Measurements from ENCODE around the gene BACH2. TPM values are rescaled to one million over a fixed set of nuclear protein-coding genes. Genes with fewer than 3 reads are reported as not detected.

Gene BACH2
- total and polyA plus RNA-seq, 2 experiments from 2014 or later = 1.6 to 5.7 TPM

- Mint-ChIP-seq H3K36me3 (ENCODE audit: low read depth) (no peaks in the 10 kb centered on the region), H3K27ac (no peak overlapping the region), H3K4me1 (peaks cover 4% of the 10 kb centered on the region; the same call in 2 of the 3 replicates), H3K4me3 (no peak overlapping the region), H3K27me3 (ENCODE audit: insufficient read depth, low read depth, poor library complexity) (no peaks in the 10 kb centered on the region), H3K9me3 (no peaks in the 10 kb centered on the region)
- no peak overlapping the region for H3K4me3 ChIP-seq
- no peaks in the 10 kb centered on the region for H3K27me3 ChIP-seq (ENCODE audit: insufficient read depth)
- H2AFZ ChIP-seq = no peak overlapping the region
- H3K79me2 ChIP-seq (replicated peaks; ENCODE audit: insufficient read depth) = no peaks in the 10 kb centered on the region
- no peak overlapping the region for H3K4me2 ChIP-seq
- ATAC-seq (no peak), DNase-seq (ENCODE audit: low spot score) (no peak)
- H3K27ac ChIP-seq (ENCODE audit: low read depth) = no peak overlapping the region
- no peaks in the 10 kb centered on the region for H3K9me2 ChIP-seq (ENCODE audit: insufficient read depth)
- no peak for TF ChIP-seq EZH2phosphoT487 (IDR thresholded peaks at IDR 0.05; ENCODE audit: unreplicated experiment)
- TF ChIP-seq JUNB (IDR thresholded peaks at IDR 0.05; ENCODE audit: unreplicated experiment) = no peak
- TF ChIP-seq ZNF331 (CRISPR knock-in tag; IDR thresholded peaks at IDR 0.05; ENCODE audit: low read depth) = no peak
- TF ChIP-seq EZH2 (IDR thresholded peaks at IDR 0.05; ENCODE audit: low read depth, unreplicated experiment) = no peak
- peaks cover 12% of the 10 kb centered on the region; the same call in 1 of the 2 replicates for H3K4me1 ChIP-seq (ENCODE audit: insufficient read depth)
- H3K36me3 ChIP-seq (ENCODE audit: insufficient read depth) = no peaks in the 10 kb centered on the region
- H4K20me1 ChIP-seq (replicated peaks; ENCODE audit: insufficient read depth) = no peaks in the 10 kb centered on the region
- H3F3A ChIP-seq (replicated peaks; ENCODE audit: low read depth) = no peaks in the 10 kb centered on the region
Measured at GRCh38 chr6:89977808-89978748, 318.6 kb downstream of the BACH2 start.

- Histone ChIP-seq H2AFZ (peak overlapping the region; percentile 21; the same call in 1 of the 2 replicates), H3K4me3 (no peak overlapping the region), H3K27ac (ENCODE audit: low read depth) (no peak overlapping the region), H3K4me1 (ENCODE audit: insufficient read depth) (peaks cover 12% of the 10 kb centered on the region; the same call in 1 of the 2 replicates), H3K4me2 (no peak overlapping the region), H3K27me3 (ENCODE audit: insufficient read depth) (no peaks in the 10 kb centered on the region), H3K79me2 (replicated peaks; ENCODE audit: insufficient read depth) (no peaks in the 10 kb centered on the region), H3K36me3 (ENCODE audit: insufficient read depth) (no peaks in the 10 kb centered on the region), H3K9me2 (ENCODE audit: insufficient read depth) (no peaks in the 10 kb centered on the region), H4K20me1 (replicated peaks; ENCODE audit: insufficient read depth) (no peaks in the 10 kb centered on the region), H3F3A (replicated peaks; ENCODE audit: low read depth) (no peaks in the 10 kb centered on the region)
- Mint-ChIP-seq H3K4me3 (no peak overlapping the region), H3K27ac (no peak overlapping the region), H3K27me3 (ENCODE audit: insufficient read depth, low read depth, poor library complexity) (no peaks in the 10 kb centered on the region), H3K9me3 (no peaks in the 10 kb centered on the region), H3K4me1 (peaks cover 4% of the 10 kb centered on the region; the same call in 2 of the 3 replicates), H3K36me3 (ENCODE audit: low read depth) (no peaks in the 10 kb centered on the region)
- no peak for ATAC-seq
- no peak for DNase-seq (ENCODE audit: low spot score)
- TF ChIP-seq ZNF114 (CRISPR knock-in tag; IDR thresholded peaks at IDR 0.05) (no peak), ZNF331 (CRISPR knock-in tag; IDR thresholded peaks at IDR 0.05; ENCODE audit: low read depth) (no peak), EZH2phosphoT487 (IDR thresholded peaks at IDR 0.05; ENCODE audit: unreplicated experiment) (no peak), JUNB (IDR thresholded peaks at IDR 0.05; ENCODE audit: unreplicated experiment) (no peak), CREB1 (CRISPR knock-in tag; IDR thresholded peaks at IDR 0.05; ENCODE audit: low read depth) (no peak), STAT1 (IDR thresholded peaks at IDR 0.05; ENCODE audit: unreplicated experiment) (no peak), NANOG (IDR thresholded peaks at IDR 0.05; ENCODE audit: borderline replicate concordance) (no peak), POLR2AphosphoS5 (IDR thresholded peaks at IDR 0.05; ENCODE audit: low read depth) (no peak), EZH2 (IDR thresholded peaks at IDR 0.05; ENCODE audit: low read depth, unreplicated experiment) (no peak)
- TF ChIP-seq, protein P1, sequence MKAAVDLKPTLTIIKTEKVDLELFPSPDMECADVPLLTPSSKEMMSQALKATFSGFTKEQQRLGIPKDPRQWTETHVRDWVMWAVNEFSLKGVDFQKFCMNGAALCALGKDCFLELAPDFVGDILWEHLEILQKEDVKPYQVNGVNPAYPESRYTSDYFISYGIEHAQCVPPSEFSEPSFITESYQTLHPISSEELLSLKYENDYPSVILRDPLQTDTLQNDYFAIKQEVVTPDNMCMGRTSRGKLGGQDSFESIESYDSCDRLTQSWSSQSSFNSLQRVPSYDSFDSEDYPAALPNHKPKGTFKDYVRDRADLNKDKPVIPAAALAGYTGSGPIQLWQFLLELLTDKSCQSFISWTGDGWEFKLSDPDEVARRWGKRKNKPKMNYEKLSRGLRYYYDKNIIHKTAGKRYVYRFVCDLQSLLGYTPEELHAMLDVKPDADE (IDR thresholded peaks at IDR 0.05) = no peak
- TF ChIP-seq, protein P2, sequence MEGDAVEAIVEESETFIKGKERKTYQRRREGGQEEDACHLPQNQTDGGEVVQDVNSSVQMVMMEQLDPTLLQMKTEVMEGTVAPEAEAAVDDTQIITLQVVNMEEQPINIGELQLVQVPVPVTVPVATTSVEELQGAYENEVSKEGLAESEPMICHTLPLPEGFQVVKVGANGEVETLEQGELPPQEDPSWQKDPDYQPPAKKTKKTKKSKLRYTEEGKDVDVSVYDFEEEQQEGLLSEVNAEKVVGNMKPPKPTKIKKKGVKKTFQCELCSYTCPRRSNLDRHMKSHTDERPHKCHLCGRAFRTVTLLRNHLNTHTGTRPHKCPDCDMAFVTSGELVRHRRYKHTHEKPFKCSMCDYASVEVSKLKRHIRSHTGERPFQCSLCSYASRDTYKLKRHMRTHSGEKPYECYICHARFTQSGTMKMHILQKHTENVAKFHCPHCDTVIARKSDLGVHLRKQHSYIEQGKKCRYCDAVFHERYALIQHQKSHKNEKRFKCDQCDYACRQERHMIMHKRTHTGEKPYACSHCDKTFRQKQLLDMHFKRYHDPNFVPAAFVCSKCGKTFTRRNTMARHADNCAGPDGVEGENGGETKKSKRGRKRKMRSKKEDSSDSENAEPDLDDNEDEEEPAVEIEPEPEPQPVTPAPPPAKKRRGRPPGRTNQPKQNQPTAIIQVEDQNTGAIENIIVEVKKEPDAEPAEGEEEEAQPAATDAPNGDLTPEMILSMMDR (conservative IDR thresholded peaks at IDR 0.05; ENCODE audit: low read depth in 2 of 2) = no peak
- TF ChIP-seq, protein P3, sequence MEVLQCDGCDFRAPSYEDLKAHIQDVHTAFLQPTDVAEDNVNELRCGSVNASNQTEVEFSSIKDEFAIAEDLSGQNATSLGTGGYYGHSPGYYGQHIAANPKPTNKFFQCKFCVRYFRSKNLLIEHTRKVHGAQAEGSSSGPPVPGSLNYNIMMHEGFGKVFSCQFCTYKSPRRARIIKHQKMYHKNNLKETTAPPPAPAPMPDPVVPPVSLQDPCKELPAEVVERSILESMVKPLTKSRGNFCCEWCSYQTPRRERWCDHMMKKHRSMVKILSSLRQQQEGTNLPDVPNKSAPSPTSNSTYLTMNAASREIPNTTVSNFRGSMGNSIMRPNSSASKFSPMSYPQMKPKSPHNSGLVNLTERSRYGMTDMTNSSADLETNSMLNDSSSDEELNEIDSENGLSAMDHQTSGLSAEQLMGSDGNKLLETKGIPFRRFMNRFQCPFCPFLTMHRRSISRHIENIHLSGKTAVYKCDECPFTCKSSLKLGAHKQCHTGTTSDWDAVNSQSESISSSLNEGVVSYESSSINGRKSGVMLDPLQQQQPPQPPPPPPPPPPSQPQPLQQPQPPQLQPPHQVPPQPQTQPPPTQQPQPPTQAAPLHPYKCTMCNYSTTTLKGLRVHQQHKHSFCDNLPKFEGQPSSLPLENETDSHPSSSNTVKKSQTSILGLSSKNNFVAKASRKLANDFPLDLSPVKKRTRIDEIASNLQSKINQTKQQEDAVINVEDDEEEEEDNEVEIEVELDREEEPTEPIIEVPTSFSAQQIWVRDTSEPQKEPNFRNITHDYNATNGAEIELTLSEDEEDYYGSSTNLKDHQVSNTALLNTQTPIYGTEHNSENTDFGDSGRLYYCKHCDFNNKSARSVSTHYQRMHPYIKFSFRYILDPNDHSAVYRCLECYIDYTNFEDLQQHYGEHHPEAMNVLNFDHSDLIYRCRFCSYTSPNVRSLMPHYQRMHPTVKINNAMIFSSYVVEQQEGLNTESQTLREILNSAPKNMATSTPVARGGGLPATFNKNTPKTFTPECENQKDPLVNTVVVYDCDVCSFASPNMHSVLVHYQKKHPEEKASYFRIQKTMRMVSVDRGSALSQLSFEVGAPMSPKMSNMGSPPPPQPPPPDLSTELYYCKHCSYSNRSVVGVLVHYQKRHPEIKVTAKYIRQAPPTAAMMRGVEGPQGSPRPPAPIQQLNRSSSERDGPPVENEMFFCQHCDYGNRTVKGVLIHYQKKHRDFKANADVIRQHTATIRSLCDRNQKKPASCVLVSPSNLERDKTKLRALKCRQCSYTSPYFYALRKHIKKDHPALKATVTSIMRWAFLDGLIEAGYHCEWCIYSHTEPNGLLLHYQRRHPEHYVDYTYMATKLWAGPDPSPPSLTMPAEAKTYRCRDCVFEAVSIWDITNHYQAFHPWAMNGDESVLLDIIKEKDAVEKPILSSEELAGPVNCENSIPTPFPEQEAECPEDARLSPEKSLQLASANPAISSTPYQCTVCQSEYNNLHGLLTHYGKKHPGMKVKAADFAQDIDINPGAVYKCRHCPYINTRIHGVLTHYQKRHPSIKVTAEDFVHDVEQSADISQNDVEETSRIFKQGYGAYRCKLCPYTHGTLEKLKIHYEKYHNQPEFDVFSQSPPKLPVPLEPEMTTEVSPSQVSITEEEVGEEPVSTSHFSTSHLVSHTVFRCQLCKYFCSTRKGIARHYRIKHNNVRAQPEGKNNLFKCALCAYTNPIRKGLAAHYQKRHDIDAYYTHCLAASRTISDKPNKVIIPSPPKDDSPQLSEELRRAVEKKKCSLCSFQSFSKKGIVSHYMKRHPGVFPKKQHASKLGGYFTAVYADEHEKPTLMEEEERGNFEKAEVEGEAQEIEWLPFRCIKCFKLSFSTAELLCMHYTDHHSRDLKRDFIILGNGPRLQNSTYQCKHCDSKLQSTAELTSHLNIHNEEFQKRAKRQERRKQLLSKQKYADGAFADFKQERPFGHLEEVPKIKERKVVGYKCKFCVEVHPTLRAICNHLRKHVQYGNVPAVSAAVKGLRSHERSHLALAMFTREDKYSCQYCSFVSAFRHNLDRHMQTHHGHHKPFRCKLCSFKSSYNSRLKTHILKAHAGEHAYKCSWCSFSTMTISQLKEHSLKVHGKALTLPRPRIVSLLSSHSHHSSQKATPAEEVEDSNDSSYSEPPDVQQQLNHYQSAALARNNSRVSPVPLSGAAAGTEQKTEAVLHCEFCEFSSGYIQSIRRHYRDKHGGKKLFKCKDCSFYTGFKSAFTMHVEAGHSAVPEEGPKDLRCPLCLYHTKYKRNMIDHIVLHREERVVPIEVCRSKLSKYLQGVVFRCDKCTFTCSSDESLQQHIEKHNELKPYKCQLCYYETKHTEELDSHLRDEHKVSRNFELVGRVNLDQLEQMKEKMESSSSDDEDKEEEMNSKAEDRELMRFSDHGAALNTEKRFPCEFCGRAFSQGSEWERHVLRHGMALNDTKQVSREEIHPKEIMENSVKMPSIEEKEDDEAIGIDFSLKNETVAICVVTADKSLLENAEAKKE (CRISPR knock-in tag; IDR thresholded peaks at IDR 0.05) = no peak
Measured at GRCh38 chr6:89976694-89977020, 320.0 kb downstream of the BACH2 start.

Data from GM23338 (cell line).